Hypothalamus (tissue), 51 donors: ENCODE results near the gene NFIB.

ENCODE experiments used
- DNase-seq, 51 donors: peaks; one replicate each; lab custom pipeline; 2025; lab: John Stamatoyannopoulos, UW

Gene NFIB

GRCh38 chr9:14345354-14346230 is 31.7 kb upstream of the NFIB start:
- peak in 7 of 51 donors; percentile 30 to 45 (median 43) for DNase-seq

- DNase-seq = peak in 4 of 51 donors; percentile 8 to 53 (median 20)
Observed at GRCh38 chr9:14344941-14345353, 31.0 kb upstream of the NFIB start.

- DNase-seq = peak in 47 of 51 donors; percentile 20 to 96 (median 81)
Observed at GRCh38 chr9:14344053-14344524, 30.1 kb upstream of the NFIB start.

- DNase-seq = peak in 12 of 51 donors; percentile 7 to 82 (median 30)
Observed at GRCh38 chr9:14343261-14344031, 29.5 kb upstream of the NFIB start.

GRCh38 chr9:14342736-14343135 is 28.8 kb upstream of the NFIB start:
- DNase-seq = no peak

GRCh38 chr9:14341437-14342122 is 27.6 kb upstream of the NFIB start:
- no peak for DNase-seq

- no peak for DNase-seq
Observed at GRCh38 chr9:14340994-14341393, 27.1 kb upstream of the NFIB start.

GRCh38 chr9:14340219-14340873 is 26.4 kb upstream of the NFIB start:
- no peak for DNase-seq

- DNase-seq = no peak
Observed at GRCh38 chr9:14339746-14340145, 25.8 kb upstream of the NFIB start.

GRCh38 chr9:14337615-14338014 is 23.7 kb upstream of the NFIB start:
- DNase-seq = no peak

GRCh38 chr9:14336244-14336643 is 22.3 kb upstream of the NFIB start:
- no peak for DNase-seq

- DNase-seq = peak in 2 of 51 donors; percentile 17 to 30
Observed at GRCh38 chr9:14331120-14331519, 17.2 kb upstream of the NFIB start.

- DNase-seq = no peak
Observed at GRCh38 chr9:14327036-14327435, 13.1 kb upstream of the NFIB start.

- DNase-seq = no peak
Observed at GRCh38 chr9:14326264-14326826, 12.4 kb upstream of the NFIB start.

GRCh38 chr9:14325147-14325546 is 11.2 kb upstream of the NFIB start:
- no peak for DNase-seq

GRCh38 chr9:14323985-14324650 is 10.2 kb upstream of the NFIB start:
- no peak for DNase-seq

- DNase-seq = peak in 1 of 51 donors; percentile 82
Observed at GRCh38 chr9:14323083-14323971, 9.4 kb upstream of the NFIB start.
